Stromal cell of bone marrow (primary cell): ENCODE measurements around the gene SH3GL1.
"Not testable (repeated sequence)": the region's sequence is repeated elsewhere in the genome, so short reads cannot be mapped to it uniquely, and the experiment has no call there.

ENCODE experiments used
- DNase-seq: peaks from one replicate; pipeline ENCODE4 v3.0.0-alpha.2; 2012; ENCODE audit warnings: low read depth

SH3GL1 gene

DNA sequence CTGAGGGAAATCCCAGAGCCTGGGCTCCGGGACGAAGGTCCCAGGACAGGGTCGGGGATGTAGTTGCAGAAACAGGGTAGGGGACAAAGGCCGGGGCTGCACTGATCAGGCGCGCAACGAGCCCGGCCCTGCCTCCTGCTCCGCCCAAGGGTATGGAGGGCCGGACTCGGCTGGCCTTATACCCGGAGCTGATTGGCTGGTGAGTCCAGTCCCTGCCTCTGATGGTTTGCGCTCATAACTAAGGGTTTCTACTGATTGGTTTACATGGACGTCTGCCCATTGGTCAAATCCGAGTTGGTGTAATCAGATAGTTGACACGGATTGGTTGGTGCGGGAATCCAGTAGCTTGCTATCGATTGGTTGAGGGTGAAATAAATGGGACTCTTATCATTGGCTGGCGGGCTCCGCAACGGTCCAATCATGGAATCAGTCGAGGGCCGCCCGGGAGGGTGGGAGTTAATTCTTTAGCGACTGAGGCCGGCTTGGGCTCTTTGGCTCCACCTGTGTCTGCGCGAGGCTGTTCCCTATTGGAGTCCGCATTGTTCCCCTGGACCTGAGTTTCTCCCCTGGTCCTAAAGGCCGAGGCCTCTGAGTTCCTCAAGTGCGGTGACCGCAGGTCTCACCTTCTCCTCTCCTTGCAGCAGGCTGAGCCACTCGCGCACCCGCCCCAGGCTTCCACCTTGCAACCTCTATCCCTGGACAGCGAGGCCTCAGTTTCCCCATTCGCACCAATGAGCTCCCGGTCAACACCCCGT lies 57.6 kb downstream of the SH3GL1 start:
- peak; percentile 100 for DNase-seq

DNA sequence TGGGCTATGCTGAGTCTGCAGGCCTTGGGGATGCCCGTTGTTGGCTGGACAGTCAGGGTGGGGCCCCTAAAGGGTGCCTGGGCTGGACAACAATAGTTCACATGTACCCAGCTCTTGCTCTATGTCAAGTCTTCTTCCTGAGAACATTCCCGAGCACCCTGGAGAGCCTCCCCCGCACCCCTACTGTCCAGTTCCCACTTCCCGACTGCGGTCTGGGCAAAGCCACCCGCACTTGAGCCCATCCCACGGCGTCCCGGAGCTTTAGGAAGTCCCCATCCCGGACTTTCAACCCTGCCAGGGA lies 58.1 kb downstream of the SH3GL1 start:
- DNase-seq: peak; percentile 10

DNA sequence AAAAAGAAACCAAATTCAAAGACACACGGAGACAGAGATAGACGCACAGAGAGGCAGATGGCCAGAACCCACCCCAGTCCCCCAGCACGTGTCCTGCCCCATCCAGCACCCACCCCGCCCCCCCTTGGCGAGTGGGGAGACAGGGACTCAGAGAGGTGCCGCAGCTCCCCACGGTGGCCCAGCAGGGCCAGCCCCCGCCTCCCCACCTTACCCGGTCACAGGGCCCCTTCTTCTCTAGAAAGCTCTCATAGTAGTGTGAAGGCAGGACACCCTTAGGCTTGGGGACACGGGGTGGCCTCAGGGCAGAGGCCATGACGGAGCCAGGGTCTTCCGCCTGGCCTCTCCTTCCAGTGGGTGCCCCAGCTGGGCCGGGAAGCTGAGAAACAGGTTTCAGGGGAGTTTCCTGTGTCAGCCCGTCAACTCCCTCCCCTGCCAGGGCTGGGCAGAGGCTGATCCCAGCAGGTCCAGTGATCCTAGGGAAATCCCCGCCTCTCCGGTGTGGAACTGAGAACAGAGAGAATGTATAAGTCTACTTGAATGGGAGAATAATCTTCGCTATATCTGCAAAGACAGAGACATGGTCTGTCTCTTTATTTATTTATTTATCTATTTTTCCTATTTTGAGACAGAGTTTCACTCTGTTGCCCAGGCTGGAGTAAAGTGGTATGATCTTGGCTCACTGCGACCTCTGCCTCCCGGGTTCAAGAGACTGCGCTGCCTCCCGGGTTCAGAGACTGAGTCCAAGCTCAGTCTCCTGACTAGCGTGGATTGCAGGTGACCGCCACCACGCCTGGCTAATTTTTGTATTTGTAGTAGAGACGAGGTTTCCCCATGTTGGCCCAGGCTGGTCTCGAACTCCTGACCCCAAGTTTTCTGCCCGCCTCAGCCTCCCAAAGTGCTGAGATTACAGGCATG lies 61.6 kb downstream of the SH3GL1 start, which contains the start of gene STAP2:
TSS of gene STAP2 (minus strand) at position 387 of the 915 bp plus-strand sequence. CDS start at position 313, 74 bp downstream.
- no peak for DNase-seq

GRCh38 chr19:4337906-4338440 lies 62.4 kb downstream of the SH3GL1 start:
- no peak for DNase-seq

DNA sequence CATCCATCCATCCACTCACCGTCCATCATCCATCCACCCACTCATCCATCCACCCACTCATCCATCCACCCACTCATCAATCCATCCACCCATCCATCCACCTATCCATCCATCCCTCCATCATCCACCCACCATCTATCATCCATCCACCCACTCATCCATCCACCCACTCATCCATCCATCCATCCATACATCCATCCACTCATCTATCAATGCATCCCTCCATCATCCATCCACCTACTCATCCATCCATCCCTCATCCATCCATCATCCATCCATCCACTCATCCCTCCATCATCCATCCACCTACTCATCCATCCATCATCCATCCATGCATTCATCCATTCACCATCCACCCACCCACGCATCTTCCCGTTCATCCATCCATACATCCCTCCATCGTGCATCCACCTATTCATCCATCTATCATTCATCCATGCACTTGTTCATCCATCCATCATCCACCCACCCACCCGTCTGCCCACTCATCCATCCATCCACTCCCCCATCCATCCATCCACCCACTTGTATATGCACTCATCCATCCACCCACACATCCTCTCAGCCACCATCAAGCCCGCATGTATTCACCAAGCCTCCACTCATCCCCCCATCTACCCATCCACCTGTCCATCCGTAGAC lies 65.3 kb downstream of the SH3GL1 start:
- no peak for DNase-seq

- no peak for DNase-seq
Observed at GRCh38 chr19:4329858-4330257, 70.5 kb downstream of the SH3GL1 start.

DNA sequence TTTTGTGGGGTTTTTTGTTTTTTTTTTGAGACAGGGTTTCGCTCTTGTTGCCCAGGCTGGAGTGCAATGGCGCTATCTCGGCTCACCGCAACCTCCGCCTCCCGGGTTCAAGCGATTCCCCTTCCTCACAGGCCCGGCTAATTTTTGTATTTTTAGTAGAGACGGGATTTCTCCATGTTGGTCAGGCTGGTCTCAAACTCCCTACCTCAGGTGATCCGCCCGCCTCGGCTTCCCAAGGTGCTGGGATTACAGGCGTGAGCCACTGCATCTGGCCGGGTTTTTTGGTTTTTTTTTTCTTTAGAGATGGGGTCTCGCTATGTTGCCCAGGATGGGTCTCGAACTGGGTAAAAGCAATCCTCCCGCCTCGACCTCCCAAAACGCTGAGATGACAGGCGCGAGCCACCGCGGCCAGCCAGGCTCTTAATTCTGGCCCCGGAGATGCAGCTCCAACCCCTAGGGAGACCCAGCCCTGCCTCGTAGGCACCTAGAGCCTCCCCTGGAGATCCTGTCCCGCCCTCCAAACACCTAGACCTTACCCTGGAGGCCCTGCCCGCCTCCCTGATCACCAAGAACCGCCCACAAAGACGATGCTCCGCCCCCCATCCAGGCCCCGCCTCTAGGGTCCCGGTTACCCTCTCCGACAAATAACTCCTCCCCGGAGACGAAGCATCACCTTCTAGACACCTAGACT lies 71.2 kb downstream of the SH3GL1 start:
- not testable (repeated sequence) for DNase-seq

GRCh38 chr19:4328243-4328990 lies 71.9 kb downstream of the SH3GL1 start:
- DNase-seq: peak; percentile 45

- no peak for DNase-seq
Observed at GRCh38 chr19:4327877-4328242, 72.5 kb downstream of the SH3GL1 start.

GRCh38 chr19:4327252-4327876 lies 73.0 kb downstream of the SH3GL1 start:
- no peak for DNase-seq

DNA sequence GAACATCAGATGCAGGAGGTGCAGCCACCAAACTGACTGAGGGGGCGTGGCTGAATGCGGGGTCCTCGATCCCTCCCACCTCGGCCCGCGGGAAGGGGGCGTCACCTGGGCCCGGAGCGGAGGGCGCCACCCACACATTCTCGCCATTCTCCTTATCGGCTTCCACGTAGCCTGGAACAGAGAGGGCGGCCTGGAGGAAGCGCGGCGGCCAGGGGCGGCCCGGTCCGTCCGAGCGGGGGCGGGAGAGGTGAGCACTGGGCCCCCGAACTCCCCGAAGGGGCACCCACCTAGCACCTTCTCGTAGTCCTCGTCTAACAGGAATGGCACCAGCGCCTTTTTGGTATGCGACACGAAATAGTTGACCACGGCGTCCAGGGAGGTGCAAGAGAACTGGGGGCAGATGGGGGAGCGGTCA lies 73.5 kb downstream of the SH3GL1 start:
- no peak for DNase-seq

DNA sequence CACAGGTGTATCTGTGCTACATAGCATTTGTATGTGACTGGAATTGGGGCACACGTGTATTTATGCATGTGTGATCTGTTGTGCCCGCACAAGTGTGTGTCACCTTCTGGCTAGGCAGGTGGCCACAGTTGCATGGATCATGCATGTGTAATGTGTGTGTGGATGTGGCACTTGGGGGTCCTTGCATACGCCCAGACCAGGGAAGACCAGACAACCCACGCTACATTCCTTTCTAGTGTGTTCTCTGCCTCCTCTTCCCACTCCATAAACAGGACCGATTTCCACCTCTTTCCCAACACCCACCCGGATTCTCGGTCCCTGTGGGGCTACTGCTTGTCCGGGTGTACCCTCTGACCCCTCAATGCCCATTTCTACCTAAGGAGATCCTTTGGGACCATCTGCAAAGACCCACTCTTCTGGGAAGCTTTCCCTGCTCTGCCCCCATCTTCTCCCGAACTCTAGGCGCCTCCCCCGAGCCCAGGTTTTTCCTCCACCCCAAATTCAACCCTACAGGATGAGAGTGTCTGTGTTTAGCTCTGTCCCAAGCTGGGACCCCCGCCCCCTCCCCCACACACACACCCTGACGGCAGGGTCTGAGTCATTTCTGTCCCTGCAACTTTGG lies 74.0 kb downstream of the SH3GL1 start:
- DNase-seq: no peak

- DNase-seq: no peak
Observed at GRCh38 chr19:4324228-4324627, 76.1 kb downstream of the SH3GL1 start.

DNA sequence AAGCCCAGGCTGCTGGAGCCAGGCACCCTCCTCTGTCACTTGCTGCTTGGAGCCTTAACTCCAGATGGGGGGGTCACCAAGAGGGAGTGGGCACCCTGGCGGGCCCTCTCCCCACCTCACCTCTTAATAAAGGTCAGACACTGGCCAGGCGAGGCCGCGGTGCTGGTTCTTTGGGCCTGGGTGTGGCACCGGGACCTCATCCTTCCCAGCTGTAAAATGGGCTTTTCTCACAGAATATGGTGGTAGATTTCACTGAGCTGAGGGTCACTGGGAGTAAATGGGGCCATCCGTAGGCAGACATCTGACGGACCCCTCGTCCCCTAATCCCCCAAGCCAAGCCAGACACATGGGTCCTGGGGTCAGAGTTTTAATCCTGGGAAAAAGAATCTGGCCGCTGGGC lies 76.7 kb downstream of the SH3GL1 start:
- no peak for DNase-seq

DNA sequence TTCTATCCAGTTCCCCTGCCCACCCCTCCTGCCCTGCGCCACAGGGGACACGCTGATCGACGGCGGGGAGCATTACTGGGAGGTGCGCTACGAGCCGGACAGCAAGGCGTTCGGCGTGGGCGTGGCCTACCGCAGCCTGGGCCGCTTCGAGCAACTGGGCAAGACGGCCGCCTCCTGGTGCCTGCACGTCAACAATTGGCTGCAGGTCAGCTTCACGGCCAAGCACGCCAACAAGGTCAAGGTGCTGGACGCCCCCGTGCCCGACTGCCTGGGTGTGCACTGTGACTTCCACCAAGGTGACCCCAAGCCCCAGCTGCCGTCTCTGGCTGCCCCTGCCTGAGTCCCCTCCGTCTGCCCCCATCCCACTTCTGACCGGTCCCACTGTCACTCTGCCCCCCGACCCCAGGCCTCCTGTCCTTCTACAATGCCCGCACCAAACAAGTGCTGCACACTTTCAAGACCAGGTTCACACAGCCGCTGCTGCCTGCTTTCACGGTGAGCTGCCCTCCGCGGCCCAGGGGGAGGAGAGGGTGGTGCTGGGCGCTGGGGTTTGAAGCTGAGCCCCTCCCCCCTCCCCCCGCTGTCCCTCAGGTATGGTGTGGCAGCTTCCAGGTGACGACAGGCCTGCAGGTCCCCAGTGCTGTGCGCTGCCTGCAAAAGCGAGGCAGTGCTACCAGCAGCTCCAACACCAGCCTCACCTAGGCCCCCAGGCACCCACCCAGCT lies 77.2 kb downstream of the SH3GL1 start:
- no peak for DNase-seq

- DNase-seq: no peak
Observed at GRCh38 chr19:4320419-4320818, 79.9 kb downstream of the SH3GL1 start.

DNA sequence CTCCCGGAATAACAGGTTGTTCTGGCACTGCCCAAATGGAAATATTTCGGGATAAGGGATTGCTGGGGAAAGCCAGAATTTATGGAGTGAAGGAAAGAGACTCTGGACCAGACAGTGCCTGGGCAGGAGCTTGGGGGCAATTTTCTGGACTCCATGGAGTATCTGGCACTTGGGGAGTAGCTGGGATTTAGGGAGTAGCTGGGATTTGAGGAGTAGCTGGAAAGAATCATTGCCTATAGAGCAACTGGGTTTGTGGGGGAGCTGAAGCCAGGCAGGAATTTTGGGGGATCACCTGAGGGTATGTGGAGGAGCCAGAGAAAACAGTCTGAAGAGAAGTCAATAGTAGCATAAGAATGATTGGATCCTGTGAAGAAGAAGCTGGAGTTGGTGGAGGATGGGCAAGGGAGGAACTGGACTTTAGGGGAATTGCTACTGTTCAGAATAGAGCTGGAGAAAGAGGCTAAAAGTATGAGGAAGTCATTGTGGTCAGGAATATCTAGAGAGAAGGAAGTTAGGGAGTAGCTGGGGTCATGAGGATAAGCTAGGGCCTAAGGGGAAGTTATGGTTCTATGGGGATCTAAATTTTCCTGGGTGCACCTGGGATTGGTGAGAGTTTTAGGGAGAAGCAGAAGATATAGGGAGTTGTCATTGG lies 81.2 kb downstream of the SH3GL1 start:
- no peak for DNase-seq

GRCh38 chr19:4318460-4318859 lies 81.9 kb downstream of the SH3GL1 start:
- DNase-seq: no peak

DNA sequence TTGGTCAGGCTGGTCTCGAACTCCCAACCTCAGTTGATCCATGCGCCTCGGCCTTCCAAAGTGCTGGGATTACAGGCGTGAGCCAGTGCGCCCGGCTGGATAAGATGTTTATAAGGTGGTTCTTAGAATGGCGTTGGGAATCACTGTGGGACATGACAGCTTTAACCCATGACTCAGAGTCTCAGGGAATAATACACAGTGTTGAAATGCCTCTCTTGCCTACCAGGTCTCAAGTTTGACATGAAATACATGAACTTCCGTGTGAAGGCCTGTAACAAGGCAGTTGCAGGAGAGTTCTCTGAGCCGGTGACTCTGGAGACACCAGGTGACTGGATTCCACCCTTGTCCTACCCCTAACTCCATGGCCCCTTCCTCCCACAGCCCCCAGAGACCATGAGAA lies 83.4 kb downstream of the SH3GL1 start:
- no peak for DNase-seq
